Measurements from ENCODE around the gene ZGRF1.

The ZGRF1 gene

DNA sequence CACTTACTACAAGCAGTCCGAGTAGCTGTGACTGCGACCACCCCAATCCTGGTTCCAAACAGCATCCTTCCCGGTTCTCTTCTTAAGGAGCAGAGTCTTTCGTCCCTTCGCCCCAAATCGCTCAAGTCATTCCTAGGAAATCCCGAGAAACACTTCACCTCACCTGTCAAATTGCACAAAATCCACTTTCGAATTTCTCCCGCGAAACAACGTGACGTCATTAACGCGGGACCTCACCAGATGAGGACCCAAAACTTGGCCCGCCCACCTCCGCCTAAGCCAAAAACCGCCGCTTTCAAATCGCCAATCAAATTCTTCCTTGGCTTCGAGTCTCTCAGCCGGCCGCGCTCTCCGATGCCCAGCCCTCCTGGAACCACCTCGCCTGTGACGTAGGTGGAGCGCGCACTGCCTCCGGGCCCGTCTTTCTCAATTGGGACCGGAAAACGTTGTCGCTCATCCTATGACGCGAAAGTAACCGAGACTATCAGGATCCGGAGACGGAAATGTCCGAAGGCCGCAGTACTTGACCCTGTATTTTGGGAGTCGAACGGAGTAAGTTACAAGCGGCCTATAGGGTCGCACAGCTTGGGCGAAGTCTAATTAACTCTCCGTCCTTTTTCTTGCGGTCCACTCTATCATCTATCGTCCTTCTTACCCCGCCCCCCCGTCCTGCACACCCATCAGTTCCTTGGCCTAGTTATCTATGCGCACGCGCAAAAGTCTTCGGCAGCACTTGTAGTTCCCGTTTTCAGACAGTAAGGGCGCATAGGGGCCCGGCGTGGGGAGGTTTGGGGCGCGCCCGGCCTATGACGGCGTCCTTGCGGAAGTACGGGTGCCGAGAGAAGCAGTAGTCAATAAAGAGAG lies at the start of gene ZGRF1, which contains the start of gene LARP7:
Gene ZGRF1 (minus strand): TSS at position 222 of the 864 bp plus-strand sequence. CDS start 3,733 bp downstream, outside the sequence.
Gene LARP7 (plus strand): TSS at position 456 of the 864 bp plus-strand sequence. CDS start 7,527 bp downstream, outside the sequence.
- ChIA-PET POLR2A (no interaction called here), CTCF (interaction anchor here (0.6 to 2.1 kb wide), 13 partner anchors 9 to 355 kb away, joined by 3 to 16 read pairs (median 4); no protein-coding TSS in a partner anchor)
- peak; percentile 92 for DNase-seq (ENCODE audit: low read depth, low spot score)
- TF ChIP-seq, protein P1, sequence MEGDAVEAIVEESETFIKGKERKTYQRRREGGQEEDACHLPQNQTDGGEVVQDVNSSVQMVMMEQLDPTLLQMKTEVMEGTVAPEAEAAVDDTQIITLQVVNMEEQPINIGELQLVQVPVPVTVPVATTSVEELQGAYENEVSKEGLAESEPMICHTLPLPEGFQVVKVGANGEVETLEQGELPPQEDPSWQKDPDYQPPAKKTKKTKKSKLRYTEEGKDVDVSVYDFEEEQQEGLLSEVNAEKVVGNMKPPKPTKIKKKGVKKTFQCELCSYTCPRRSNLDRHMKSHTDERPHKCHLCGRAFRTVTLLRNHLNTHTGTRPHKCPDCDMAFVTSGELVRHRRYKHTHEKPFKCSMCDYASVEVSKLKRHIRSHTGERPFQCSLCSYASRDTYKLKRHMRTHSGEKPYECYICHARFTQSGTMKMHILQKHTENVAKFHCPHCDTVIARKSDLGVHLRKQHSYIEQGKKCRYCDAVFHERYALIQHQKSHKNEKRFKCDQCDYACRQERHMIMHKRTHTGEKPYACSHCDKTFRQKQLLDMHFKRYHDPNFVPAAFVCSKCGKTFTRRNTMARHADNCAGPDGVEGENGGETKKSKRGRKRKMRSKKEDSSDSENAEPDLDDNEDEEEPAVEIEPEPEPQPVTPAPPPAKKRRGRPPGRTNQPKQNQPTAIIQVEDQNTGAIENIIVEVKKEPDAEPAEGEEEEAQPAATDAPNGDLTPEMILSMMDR (IDR thresholded peaks at IDR 0.05; ENCODE audit: insufficient read depth, low read length, missing control alignments), result peak; percentile 86
- peak within 1 kb of the TSS; percentile 87 for H3K4me3 ChIP-seq (ENCODE audit: low read depth, low read length)

DNA sequence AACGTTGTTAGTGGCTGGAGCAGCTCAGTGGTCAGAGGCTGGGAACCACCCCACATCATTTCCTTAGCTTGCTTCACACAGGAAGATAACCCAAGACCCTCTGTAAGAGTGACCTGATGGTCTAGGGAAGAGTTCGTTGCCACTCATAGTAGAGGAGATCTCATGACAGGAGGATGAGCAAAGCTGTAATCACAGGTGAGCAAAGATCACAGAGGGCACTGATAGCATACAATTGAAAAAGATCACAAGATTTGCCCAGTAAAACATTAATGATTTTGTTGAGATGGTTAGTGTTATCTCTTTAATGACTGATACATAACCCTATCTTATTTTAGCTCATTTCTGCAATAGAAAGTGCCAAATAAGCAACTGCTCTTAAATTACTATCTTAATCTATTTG lies 44.3 kb upstream of the ZGRF1 start:
- no peak for DNase-seq (ENCODE audit: low read depth, low spot score)
- TF ChIP-seq, protein P1 (IDR thresholded peaks at IDR 0.05; ENCODE audit: insufficient read depth, low read length, missing control alignments), result no peak
- ChIA-PET CTCF (no interaction called here), POLR2A (no interaction called here)
- H3K4me3 ChIP-seq (ENCODE audit: low read depth, low read length), result no peak overlapping the region

DNA sequence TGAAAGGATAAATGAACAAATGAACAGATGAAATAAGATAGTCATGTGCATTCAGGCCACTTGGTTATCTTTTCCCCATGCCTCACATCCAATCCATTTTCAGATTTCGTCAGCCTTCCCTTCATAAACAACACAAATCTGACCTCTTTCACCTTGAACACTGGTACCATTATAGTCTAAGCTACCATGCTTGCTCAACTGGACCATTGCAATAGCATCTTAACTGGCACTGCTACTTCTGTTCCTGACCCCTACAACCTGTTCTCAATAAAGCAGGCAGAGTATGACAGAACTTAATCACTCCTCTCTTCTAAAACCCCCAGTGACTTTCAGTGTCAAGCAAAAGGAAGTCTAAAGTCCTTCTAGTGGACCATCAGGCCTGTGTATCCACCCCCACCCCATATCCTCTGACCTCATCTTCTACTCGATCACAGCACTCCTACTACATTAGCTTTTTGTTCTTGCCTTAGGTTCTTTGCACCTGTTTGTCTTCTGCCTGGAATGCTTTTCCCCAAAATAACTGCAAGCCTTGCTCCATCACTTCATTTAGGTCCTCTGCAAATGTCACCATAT lies 40.9 kb upstream of the ZGRF1 start:
- ChIA-PET CTCF (no interaction called here), POLR2A (no interaction called here)
- no peak for DNase-seq (ENCODE audit: low read depth, low spot score)
- TF ChIP-seq, protein P1 (IDR thresholded peaks at IDR 0.05; ENCODE audit: insufficient read depth, low read length, missing control alignments), result no peak
- H3K4me3 ChIP-seq (ENCODE audit: low read depth, low read length), result no peak overlapping the region

DNA sequence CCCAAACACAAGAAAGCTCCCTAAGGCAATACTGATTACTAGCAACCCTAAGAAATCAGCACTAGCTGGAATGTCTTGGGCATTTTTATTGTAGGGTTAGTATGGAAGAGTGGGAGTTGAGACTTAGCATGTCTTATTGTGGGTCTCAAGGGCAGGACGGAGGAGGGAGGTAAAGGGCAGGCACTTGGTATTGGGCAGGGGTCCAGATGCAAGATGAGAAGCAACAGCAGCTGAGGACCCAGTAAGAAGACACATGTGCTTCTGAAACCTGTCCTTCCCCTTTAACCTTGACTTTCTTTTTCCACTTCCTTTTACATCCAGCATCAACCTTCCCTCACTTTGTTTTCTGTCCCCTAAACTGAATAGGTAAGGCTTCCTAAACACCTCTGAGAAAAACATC lies 37.7 kb upstream of the ZGRF1 start:
- H3K4me3 ChIP-seq (ENCODE audit: low read depth, low read length), result no peak overlapping the region
- TF ChIP-seq, protein P1 (IDR thresholded peaks at IDR 0.05; ENCODE audit: insufficient read depth, low read length, missing control alignments), result no peak
- ChIA-PET POLR2A (no interaction called here), CTCF (no interaction called here)
- no peak for DNase-seq (ENCODE audit: low read depth, low spot score)

- DNase-seq (ENCODE audit: low read depth, low spot score), result no peak
- POLR2A ChIA-PET, result no interaction called here
These were observed 37.0 kb upstream of the ZGRF1 start for GRCh38 chr4:112673686-112674085.

GRCh38 chr4:112673076-112673475 lies 36.4 kb upstream of the ZGRF1 start:
- H3K4me3 ChIP-seq (ENCODE audit: low read depth, low read length), result no peak overlapping the region
- CTCF ChIA-PET, result no interaction called here
- TF ChIP-seq, protein P1 (IDR thresholded peaks at IDR 0.05; ENCODE audit: insufficient read depth, low read length, missing control alignments), result no peak
- no peak for DNase-seq (ENCODE audit: low read depth, low spot score)
- POLR2A ChIA-PET, result no interaction called here

More at GRCh38 chr4:112673686-112674085, 37.0 kb upstream of the ZGRF1 start:
- TF ChIP-seq, protein P1 (IDR thresholded peaks at IDR 0.05; ENCODE audit: insufficient read depth, low read length, missing control alignments), result no peak
- CTCF ChIA-PET, result no interaction called here
- no peak overlapping the region for H3K4me3 ChIP-seq (ENCODE audit: low read depth, low read length)
